ENCODE measurements around the gene TFR2. TPM values are rescaled to one million over a fixed set of nuclear protein-coding genes. Genes with fewer than 3 reads are reported as not detected.

Gene TFR2
- total RNA-seq (2014; rRNA removed; shearing (Covaris generic)): 8.1 and 12.1 TPM in 2 replicates
- 25.0 and 26.0 TPM in 2 replicates for total RNA-seq (2022)
- Bru-seq, nascent RNA: percentile 43 among the genes with signal in this experiment
- BruChase-seq, experiment 1, labeled RNA remaining after a 6-hour chase: percentile 53 among the genes with signal in this experiment
- percentile 52 among the genes with signal in this experiment for BruChase-seq, experiment 2, labeled RNA remaining after a 2-hour chase
- long read RNA-seq, transcript TFR2-212 (15 exons, 2,421 nt): major isoform, 6 of 63 reads
- long read RNA-seq, partial matches to known transcripts: 7 of 63 reads
- long read RNA-seq, other reads (novel, unspliced or antisense): 49 of 63 reads

- TF ChIP-seq CTCF (conservative IDR thresholded peaks at IDR 0.05; ENCODE audit: low read length) (no peak), EZH2phosphoT487 (IDR thresholded peaks at IDR 0.05; ENCODE audit: borderline replicate concordance, low read depth, low read length) (no peak)
- no peak within 1 kb of the TSS for H2AFZ ChIP-seq (ENCODE audit: low read length)
- H3K27ac ChIP-seq (ENCODE audit: low read depth, low read length, poor library complexity, severe bottlenecking): no peak within 1 kb of the TSS
- H4K20me1 ChIP-seq (ENCODE audit: insufficient read depth, low read length): no peaks in the 10 kb centered on the region
- no peaks in the 10 kb centered on the region for H3K9me2 ChIP-seq (ENCODE audit: insufficient read depth, low read length)
- no peaks in the 10 kb centered on the region for H3K79me2 ChIP-seq (ENCODE audit: insufficient read depth, low read depth, low read length)
- peak within 1 kb of the TSS; percentile 25 for H3K4me3 ChIP-seq (ENCODE audit: low read depth, low read length, poor library complexity, severe bottlenecking)
- peaks cover 13% of the 10 kb centered on the region for H3K4me1 ChIP-seq (ENCODE audit: insufficient read depth, low read length, poor library complexity, severe bottlenecking)
- ChIA-PET POLR2A (no interaction called here), CTCF (ENCODE audit: unreplicated experiment) (interaction anchor here (1.4 kb wide), 1 partner anchor 8 kb away, joined by 8 read pairs; no protein-coding TSS in a partner anchor)
- intact Hi-C loops (cut with micrococcal nuclease; ENCODE audit: unreplicated experiment): no loop called here
- no peak for DNase-seq (ENCODE audit: low spot score)
- no TSS peak for BruUV-seq (replicated peaks)
- peak within 1 kb of the TSS; percentile 61 for H3K4me2 ChIP-seq (ENCODE audit: low read length)
- no peaks in the 10 kb centered on the region for H3K36me3 ChIP-seq (ENCODE audit: insufficient read depth, low read length)
- no peaks in the 10 kb centered on the region for H3K9me3 ChIP-seq (ENCODE audit: low read length)
These were observed at the start of gene TFR2 for GRCh38 chr7:100641463-100641859. TFR2 (minus strand) TSS chr7:100641552; CDS start chr7:100641509, 43 bp downstream.

GRCh38 chr7:100689230-100690135, 48.1 kb upstream of the TFR2 start:
- no peaks in the 10 kb centered on the region for H3K9me2 ChIP-seq (ENCODE audit: insufficient read depth, low read length)
- TF ChIP-seq EZH2phosphoT487 (IDR thresholded peaks at IDR 0.05; ENCODE audit: borderline replicate concordance, low read depth, low read length) (no peak), CTCF (conservative IDR thresholded peaks at IDR 0.05; ENCODE audit: low read length) (no peak)
- H3K36me3 ChIP-seq (ENCODE audit: insufficient read depth, low read length): peaks cover 62% of the 10 kb centered on the region
- intact Hi-C loops (cut with micrococcal nuclease; ENCODE audit: unreplicated experiment): loop anchor here (5.0 kb wide), 1 partner anchor 212 kb away; the partner anchor contains the start of gene TSC22D4
- no TSS peak for BruUV-seq (replicated peaks)
- no peak overlapping the region for H2AFZ ChIP-seq (ENCODE audit: low read length)
- CTCF ChIA-PET (ENCODE audit: unreplicated experiment): no interaction called here
- no peak overlapping the region for H3K27ac ChIP-seq (ENCODE audit: low read depth, low read length, poor library complexity, severe bottlenecking)
- no peaks in the 10 kb centered on the region for H3K9me3 ChIP-seq (ENCODE audit: low read length)
- H3K4me3 ChIP-seq (ENCODE audit: low read depth, low read length, poor library complexity, severe bottlenecking): no peak overlapping the region
- H3K4me2 ChIP-seq (ENCODE audit: low read length): no peak overlapping the region
- peaks cover 18% of the 10 kb centered on the region for H4K20me1 ChIP-seq (ENCODE audit: insufficient read depth, low read length)
- H3K4me1 ChIP-seq (ENCODE audit: insufficient read depth, low read length, poor library complexity, severe bottlenecking): peaks cover 25% of the 10 kb centered on the region
- DNase-seq (ENCODE audit: low spot score): no peak
- POLR2A ChIA-PET: interaction anchor here (1.0 to 1.1 kb wide), 2 partner anchors 55 to 518 kb away, joined by 3 to 4 read pairs; no protein-coding TSS in a partner anchor
- H3K79me2 ChIP-seq (ENCODE audit: insufficient read depth, low read depth, low read length): peaks cover 45% of the 10 kb centered on the region

All from OCI-LY7 (cell line).